HG03520 (cell line): Measurements from ENCODE around the gene TOX3.

Experiments used
- ATAC-seq: cut with Tn5 transposase; IDR thresholded peaks from one replicate; pipeline ENCODE4 v1.9.1; 2021; ENCODE audit warnings: mild to moderate bottlenecking, moderate library complexity; ENCODE audit not compliant: unreplicated experiment

TOX3 gene

DNA sequence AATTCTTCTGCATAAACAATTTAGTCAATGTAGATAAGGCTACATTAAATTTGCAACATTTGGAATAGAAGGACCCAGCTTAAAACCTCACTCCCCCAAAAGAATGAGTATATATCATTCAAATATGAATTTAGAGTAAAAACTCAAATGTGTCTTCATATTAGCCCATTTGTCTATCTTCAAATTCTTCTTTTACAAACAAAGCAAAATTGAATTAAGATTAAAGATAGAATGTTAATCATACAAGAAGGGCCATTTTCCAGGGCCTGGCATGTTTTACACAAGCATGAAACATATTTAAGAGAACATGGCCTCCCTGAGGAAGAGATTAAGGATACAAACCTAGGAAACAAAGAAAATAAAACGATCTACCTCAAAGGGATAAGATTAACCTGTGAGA, 8.4 kb downstream of the TOX3 start:
- no peak for ATAC-seq

DNA sequence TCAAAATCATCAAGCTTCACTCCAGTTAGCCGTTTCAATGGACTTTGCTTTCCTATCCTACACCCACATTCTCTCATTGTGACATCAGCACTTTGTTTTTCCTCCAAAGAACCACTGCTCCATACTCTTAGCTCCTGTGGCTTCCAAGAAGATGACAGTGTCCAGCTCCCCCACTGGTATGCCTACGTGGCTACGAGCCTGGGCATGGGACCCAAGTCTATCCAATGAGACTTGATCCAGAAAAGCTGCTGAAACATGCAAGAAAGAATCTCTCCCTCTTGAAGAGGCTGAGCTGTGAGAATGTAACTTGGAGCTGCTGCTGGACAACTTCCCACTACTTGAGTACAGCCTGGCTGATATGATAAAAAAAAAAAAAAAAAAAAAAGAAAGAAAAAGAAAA, 9.4 kb downstream of the TOX3 start:
- no peak for ATAC-seq

DNA sequence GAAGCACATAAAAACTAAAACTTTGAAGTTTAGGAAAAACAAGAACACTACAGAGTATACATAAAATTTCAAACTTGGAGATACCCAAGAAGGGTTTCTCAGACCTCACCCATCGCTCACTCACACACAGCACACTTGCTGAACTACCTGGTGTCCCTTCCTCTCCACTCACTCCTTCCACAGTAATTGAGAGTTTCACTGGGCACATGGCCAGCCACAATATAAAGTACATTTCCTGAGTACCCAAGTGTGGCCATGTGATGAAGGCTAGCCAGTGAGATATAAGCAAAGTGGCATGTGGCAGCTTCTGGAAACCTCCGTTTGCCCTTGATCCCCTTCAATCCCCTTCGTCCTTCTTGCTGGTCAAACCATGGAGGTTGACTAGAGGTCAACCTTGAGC, 11.9 kb downstream of the TOX3 start:
- ATAC-seq: no peak

DNA sequence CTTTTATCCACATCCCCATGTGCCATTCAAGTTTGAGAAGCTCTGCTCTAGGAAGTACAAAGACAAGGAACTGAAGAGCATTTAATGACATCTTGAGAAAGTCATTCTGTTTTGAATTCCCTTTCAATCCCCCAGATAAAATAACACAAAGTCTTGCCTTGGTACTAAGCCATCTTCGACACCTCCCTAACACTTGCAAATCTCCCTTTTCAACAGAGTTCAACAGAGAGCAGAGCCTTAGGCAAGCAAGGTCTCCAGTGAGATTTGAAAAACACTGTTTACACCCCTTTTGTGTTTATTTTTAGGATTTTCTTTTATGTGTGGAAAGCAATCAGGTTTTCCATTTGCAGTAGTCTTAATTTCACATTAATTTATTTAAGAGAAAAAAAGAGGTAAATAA, 13.6 kb downstream of the TOX3 start:
- ATAC-seq: no peak

DNA sequence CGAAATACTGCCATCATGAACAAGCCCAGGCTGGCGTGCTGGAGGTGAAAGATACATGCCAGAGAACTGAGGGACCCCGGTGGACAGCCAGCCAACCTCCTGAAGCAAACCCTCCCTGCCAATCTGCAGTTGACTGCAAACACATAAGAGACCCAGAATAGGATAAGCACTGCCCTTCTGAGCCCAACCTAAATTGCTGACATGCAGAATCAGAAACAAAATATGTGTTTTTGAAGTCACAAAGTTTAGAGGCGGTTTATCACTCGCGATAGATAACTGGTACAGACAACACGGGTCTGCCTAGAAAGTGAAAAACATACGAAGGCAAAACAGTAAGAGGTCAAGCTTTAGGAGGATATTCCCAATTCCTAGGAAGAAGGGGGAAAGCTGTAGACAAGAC, 14.6 kb downstream of the TOX3 start:
- ATAC-seq: no peak

DNA sequence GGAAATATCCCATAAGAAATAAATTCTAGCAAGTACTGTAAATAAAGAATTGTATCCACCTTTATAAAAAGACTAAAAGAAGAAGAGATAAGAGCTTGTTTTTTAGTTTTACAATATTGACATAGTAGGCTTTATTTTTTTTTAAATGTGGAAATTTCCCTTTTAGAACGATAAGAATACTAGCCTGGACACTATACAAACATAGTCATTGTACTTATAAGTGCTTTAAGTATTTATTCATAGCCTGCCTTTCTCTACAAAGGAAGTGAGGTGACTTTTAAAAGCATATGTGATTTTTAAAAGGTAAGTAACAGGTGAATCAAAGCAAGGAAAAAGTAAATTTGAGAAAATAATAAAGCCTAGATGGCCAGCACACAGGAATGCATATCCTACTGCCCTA, 17.7 kb downstream of the TOX3 start:
- ATAC-seq: no peak

DNA sequence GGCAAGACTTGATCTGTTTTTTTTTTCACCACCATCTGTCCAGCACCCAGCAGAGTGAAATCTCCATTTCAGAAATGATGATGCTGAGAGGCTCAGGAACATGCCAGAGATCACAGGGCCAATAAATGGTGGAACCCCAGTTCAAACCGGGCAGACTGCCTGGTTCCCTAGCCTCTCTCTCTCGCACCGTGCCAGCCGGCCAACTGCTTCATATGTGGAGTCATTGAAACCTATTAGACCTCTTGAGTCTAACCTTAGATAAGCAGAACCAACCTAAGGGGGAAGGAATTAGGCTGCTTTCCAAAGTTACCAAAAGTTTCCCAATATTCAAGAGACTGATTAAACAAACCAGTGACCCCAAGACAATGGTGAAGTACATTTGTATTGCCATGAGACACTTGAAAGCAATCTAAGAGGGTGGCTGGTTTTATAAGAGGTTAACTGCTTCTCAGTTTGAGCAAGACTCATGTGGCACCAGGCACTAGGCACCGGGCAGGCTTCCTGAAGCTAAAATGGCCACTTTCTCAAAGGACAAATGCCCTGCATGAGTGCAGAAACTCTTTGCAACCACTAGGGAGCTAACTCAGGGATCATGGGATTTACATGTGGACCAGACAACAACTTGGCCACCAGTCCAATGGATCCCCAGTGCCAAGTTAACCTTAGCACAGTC, 18.4 kb downstream of the TOX3 start:
- ATAC-seq: no peak

DNA sequence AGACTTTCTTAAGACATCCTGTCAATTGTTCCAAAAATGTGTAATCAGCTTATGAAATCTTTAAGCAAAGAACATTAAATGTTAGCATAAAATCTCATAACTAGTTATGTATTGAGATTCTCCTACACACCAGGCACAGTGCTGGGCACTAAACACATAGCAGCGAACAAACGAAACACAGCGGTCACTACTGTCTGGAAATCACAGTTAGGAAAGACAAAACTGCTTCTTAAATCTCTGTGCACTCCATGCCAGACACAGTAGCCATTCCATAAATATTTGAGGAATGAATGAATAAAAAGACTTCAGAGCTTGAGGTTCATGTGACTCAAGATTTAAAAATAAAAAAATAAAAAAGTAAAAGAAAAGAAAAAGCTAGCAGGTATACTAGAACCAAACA, 20.1 kb downstream of the TOX3 start:
- no peak for ATAC-seq

DNA sequence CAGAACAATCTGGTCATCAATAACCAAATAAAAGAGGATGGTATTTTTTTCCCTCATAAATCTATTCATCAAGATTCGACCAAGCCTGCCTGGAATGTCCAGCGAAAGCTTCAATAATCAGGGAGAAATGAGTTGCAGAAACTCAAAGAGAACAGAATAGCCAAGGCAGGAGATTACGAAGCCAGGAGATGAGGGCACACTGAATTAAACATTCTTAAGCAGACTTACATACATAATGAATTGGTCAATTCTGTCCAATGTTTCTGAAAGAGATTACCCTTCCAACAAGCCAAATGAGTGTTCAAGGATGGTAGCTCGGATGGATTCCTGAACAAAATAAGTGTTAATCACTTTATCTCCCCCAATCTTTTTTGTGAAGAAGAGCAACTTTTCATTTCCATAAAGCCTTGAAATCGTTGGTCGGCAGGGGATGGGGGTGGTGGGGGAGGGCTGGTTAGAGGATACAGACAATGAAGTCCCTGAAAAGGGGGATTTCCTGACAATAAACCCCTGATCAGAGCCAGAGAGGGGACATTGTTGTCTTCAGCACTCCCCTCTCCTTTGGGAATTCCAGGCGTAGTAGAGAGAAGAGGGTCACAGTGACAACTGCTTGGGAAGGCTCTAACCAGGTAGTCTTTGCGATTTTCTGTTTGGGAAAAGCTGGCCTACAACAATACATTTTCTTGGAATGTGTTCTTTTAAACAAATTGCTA, 20.7 kb downstream of the TOX3 start:
- ATAC-seq: no peak

DNA sequence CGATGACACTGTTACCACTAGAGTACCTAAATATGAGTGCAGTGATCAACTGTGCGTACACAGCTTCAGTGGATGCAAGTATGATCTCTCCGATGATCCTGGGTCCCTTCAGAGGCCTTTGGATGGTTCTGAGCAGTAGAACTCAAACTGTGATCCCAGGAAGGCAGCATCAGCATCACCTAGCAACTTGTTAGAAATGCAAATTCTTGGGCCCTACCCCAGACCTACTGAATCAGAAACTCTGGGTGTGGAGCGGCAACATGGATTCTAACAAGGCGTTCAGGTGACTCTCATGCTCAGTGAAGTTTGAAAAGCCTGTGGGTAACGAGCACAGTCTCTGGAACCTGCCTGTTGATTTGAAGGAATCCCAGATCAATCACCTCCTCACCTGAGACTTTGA, 25.4 kb downstream of the TOX3 start:
- ATAC-seq: no peak

DNA sequence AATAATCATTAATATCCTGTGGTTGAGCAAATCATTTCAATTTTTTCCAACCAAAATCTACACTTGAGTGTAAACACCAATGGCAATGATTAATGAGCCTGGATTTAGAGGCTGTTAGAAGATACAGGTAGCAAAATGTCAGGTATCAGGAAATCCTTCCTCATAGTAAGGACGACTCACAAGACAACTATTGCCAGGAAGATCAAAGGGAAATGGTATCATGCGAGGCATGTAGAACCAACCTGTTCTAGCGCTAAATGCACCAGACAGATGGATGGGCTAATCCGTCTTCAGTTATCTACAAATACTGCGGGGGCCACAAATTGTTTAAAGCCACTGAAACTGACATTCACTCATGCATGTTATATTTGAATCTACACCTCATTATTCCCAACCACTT, 28.1 kb downstream of the TOX3 start:
- ATAC-seq: no peak

DNA sequence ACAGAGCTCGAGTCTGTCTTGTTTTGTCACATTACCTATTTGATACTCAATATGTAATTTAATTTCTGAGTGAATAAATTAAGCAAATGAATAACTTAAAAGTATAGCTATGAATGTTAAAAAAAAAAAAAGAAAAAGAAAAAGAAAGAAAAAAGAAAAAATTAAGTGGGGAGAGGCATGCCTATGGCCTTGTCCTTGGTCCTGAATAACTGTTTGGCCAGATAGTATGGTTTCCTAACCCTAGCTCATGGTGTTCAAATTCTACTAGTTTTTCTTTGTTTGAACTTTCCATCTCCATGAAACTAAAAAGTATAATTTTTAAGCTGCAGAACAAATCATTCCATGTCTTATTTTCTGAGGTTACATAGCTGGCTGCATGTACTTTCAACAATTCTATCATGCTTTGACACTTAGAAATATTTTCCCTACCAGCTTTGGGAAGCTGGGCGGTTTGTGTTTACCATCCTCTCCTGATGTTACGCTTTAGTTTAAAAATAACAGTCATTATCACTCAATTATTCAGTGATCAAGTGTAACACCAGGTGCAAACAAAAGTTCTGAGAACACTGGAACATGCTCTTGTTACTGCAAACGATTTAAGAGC, 31.8 kb downstream of the TOX3 start:
- no peak for ATAC-seq

DNA sequence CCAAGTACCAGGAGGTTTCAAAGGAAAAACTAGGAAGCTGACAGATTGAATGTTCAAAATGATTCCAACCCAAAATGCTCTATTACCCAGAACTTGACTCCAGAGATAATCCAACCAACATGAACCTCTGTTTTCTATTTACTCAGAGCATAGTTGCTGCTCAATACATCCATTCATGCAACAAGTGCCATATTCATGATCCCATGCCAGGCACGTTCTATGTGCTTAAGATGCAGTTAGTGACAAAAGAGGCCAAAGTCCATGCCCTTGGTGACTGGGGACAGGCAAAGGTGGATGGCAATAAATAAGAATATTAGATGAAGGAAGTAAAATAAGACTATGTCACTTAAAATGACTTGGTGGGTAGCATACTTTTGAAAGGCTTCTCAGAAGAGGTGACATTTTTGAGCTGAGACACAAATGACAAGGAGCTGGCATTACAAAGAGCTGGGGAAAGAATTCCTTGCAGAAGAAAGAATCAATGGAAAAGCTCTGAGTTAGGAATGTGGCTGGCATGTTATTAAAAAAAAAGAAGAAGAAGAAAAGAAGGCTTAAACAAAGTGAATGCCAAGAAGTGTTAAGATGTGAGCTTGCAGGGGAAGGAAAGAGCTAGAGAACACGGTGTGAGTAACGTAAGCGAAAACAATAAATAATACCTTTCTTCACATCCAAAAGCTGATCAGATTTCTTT, 34.5 kb downstream of the TOX3 start:
- no peak for ATAC-seq

DNA sequence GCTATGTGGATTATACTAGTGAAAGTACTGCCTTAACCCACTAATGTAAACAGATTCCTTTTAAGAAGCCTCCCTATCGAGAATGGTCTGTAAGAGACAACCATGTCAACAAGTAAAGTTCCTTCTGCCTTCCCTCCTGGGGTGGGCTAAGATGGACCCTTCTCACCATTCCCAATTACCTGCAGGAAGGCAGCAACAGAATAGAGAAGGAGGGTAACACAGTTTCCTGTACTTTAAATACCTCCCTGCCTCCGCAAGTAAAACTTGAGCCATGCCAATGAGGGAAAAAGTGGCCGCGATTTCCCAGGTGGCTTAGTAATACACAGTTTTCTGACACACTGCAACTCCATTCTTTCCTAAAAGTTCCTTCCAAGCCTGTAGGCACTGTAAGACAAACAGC, 45.2 kb downstream of the TOX3 start:
- no peak for ATAC-seq

DNA sequence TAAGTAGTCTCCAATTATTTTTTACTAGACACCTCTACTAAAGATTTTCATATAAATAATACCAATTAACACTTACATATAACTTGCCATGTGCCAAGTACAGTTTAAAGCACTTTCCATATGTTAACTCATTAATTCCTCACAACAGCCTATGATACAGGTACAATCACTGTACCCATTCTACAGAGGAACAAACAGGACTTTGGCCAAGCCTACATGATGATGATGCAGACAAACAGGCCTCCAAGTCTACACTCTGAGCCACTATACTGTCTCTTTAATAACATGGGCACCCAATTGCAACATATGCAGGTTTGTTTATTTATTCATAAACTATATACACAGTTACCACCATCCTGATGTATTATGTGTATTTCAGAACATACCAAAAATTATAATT, 46.0 kb downstream of the TOX3 start:
- ATAC-seq: no peak

DNA sequence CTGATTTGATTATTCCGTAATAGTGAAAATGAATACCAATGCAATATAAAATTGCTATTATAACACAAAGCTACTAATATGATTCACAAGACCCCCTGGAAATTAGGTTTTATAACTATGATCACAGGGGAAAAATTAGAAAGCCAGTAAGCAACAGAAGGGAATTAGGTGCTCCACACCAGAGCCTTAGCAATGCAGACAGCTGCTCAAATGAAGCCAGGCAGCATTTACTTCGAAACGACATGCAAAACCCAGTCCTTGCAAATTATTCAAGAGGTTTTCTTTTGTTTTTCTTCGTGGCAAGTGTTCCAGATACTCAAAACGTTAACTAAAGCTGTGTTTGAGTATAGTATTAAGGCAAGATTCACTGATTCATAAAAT, 47.9 kb downstream of the TOX3 start:
- no peak for ATAC-seq

DNA sequence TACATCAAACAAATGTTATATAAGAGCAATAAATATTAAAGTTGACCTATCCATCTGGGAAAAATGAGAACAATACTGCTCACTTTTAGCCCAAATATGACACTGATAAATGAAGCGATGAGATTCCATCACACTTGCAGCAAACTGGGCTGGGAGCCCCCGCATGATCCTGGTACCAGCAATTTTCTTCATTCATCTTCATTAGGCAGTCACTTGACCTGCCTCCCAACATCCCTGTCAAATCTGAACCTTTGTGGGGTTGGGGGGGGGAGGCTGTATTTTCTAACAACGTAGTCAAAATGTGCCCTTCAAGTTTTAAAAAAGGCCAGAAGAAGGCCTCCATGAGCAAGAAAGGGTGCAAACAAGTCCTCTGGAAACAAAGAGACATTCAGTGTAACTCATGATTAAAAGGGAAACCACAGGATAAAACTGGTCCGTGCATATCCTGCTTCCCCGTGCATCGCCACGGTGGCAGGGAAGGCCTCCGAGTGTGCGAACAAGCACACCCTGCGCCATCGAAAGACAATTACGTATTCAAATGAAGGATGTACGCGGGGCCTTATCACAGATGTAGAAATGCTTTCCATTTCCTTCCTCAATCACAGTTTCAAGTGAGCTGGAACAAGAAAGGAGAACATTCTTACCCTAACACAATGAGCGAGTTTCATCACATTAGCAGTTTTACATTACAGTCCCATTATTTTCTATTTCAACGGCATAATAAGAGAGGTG, 48.4 kb downstream of the TOX3 start:
- ATAC-seq: no peak

DNA sequence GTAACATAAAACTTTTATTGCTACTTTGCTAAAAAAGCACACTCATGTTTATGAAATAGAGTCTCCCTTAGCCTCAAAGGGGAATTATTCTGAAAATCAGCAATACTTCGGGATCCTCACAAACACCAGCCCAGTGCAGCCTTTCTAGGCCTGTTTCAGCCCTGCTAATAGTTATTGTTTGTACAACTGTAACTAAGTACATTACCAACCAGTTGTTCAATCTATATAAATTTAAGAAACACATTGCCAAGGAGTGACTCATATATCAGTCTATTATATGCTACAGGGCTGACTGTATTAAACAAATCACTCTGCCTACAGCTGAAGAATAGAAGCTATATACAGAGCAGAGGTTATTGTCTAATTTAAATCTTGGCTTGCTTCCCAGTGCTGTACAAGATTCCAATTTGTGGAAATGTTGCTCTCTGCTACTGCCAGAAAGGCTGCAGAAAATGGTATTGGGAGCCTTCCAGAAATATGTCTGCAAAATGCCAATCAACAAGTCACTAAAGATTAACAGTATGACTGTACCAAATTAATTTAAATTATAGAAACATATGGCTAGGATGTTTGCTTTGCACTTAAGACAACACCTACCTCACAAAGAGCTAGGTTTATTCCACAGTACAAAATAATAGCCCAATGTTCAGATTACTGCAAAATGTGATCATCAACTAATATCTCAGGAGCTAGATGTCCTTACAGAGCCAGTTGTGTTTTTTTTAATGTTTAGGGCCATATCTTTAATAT, 49.7 kb downstream of the TOX3 start:
- ATAC-seq: no peak

DNA sequence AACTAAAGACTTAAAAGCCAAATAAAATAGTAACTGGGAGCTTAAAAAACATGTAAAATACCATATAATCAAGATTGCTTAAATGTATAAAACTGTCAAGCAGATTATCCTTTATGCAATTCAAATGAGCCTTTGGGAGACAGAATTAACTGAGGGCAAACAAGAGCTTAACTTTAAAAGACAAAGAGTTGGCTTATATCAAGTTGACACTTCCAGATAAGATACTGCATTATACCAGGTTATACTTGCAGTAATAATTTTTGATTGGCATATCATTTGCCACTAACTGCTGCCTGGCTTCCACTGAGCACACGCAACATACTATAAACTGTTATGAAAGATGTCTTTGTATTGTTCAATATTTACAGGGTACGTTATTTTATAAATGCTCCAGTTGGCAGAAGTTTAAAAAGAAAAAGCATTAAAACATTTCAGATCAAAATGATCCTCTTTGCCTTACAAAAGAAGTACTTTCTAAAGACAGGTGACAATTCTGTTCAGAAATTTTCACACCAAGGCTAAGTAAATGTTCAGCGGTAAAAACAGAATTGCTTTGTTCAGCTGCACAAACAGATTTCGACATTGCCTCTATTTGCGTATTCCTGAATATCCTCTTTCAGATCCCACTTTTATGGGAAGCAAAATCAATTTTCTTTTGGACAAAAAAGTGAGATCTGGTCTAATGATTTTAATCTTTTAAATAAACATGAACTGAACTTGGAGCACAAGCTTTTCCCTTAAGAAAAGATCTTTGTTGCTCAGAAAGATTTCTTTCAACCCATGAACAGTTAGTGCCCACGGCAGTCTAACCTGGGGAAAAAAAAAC, 50.7 kb downstream of the TOX3 start:
- ATAC-seq: no peak

DNA sequence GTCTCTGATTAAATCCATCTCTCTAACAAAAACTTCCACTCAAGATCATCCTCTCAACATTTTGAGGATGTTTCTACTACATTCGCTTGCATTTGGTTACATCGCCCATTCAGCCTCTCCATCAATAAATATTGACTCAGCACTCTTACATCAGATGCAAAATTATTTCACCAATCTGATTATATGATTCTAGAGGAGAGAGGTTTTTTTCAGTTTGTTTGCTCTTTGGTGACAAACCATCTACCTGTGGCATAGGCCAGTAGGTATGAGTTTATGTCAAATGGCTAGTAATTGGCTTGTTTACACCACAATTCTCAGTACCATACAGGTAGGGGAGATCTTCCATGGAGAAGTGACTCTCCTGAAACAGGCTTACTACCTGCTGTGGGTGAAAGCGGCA, 52.3 kb downstream of the TOX3 start:
- no peak for ATAC-seq
